Immature natural killer cell (primary cell): ENCODE results near the gene LEP. TPM values are rescaled to one million over a fixed set of nuclear protein-coding genes. Genes with fewer than 3 reads are reported as not detected.

ENCODE experiments used
- DNase-seq, 3 donors: peaks; one replicate each; pipeline ENCODE4 v3.0.0; 2022; ENCODE audit warnings: mixed read lengths in 1 of 3
- H3K27ac Mint-ChIP-seq, 6 donors: one replicate each; pipeline ENCODE4 v1.8.0; 2020; ENCODE audit warnings: mixed read lengths in 6 of 6, mild to moderate bottlenecking in 5 of 6, inconsistent platforms in 4 of 6, moderate library complexity in 3 of 6
- H3K27me3 Mint-ChIP-seq, 3 donors: one replicate each; pipeline ENCODE4 v1.8.0; 2020 to 2021; ENCODE audit warnings: low read depth in 3 of 3, mild to moderate bottlenecking in 3 of 3, mixed read lengths in 3 of 3, moderate library complexity in 3 of 3, inconsistent platforms in 1 of 3
- H3K36me3 Mint-ChIP-seq, 3 donors: one replicate each; pipeline ENCODE4 v1.8.0; 2020; ENCODE audit warnings: mixed read lengths in 3 of 3, inconsistent platforms in 2 of 3, mild to moderate bottlenecking in 2 of 3
- H3K4me1 Mint-ChIP-seq, 2 donors: one replicate each; pipeline ENCODE4 v1.8.0; 2020; ENCODE audit warnings: inconsistent platforms in 2 of 2, mild to moderate bottlenecking in 2 of 2, mixed read lengths in 2 of 2, moderate library complexity in 1 of 2
- H3K4me3 Mint-ChIP-seq, 5 donors: one replicate each; pipeline ENCODE4 v1.8.0; 2020; ENCODE audit warnings: mild to moderate bottlenecking in 5 of 5, mixed read lengths in 5 of 5, inconsistent platforms in 3 of 5, moderate library complexity in 3 of 5
- H3K9me3 Mint-ChIP-seq, 6 donors: one replicate each; pipeline ENCODE4 v1.8.0; 2020; ENCODE audit warnings: mild to moderate bottlenecking in 6 of 6, mixed read lengths in 6 of 6, inconsistent platforms in 4 of 6, moderate library complexity in 3 of 6
- polyA plus RNA-seq, 3 donors: library from polyadenylated mRNA; unstranded; fragments of 300-500 nt; fragmentation: Illumina TruSeq; gene quantifications; one replicate each; pipeline ENCODE4 v1.2.3, GENCODE V29; 2021

The LEP gene
- not detected for polyA plus RNA-seq

GRCh38 chr7:128240696-128241386 lies at the start of gene LEP:
LEP (plus strand) TSS chr7:128241278; CDS start chr7:128252019, 10,741 bp downstream.
- no peak for DNase-seq
- peaks cover 15 to 18% of the 10 kb centered on the region in 2 donors for H3K4me1 Mint-ChIP-seq
- H3K36me3 Mint-ChIP-seq: peaks cover 0 to 7% (median 4%) of the 10 kb centered on the region in 3 donors
- H3K9me3 Mint-ChIP-seq: peaks cover 6 to 17% (median 14%) of the 10 kb centered on the region in 6 donors
- no peak within 1 kb of the TSS for H3K4me3 Mint-ChIP-seq
- no peak within 1 kb of the TSS for H3K27ac Mint-ChIP-seq
- H3K27me3 Mint-ChIP-seq: peaks cover 6 to 10% (median 8%) of the 10 kb centered on the region in 3 donors

DNA sequence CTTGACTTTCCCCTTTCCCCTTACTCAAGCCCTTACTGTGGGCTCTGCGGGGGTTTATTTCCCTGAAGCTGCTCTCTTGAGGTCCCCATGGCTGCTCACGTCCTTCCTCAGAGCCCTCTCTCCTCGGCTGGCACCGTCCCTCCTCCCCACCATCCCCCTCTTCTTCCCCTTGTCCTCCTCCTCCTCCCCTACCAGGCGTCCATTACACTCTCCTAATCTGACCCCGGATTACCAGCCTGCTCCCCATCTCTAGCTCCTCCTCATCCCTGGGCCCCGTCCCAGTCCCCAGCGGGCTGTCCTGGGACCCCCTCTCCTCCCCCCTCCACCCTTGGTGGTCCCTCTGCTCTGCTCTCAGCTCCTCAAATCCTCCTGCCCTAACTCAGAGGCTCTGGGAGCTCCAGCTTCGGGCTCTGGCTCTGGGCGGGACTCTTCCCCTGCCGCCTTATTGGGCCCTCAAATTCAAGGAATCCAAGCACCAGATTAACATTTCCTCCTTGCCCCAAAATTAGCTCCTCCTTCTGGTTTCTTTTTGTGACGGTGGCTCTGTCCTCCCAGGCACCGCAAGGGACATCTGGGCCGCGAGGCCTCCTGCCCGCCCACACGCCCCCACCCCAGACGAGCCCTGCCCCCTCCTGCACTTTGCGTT lies 48.5 kb upstream of the LEP start:
- peaks cover 13 to 35% (median 17%) of the 10 kb centered on the region in 6 donors for H3K9me3 Mint-ChIP-seq
- no peak overlapping the region for H3K4me3 Mint-ChIP-seq
- H3K27ac Mint-ChIP-seq: no peak overlapping the region
- DNase-seq: no peak
- peaks cover 3 to 19% (median 6%) of the 10 kb centered on the region in 3 donors for H3K27me3 Mint-ChIP-seq
- no peaks in the 10 kb centered on the region for H3K4me1 Mint-ChIP-seq
- peaks cover 9 to 11% (median 10%) of the 10 kb centered on the region in 3 donors for H3K36me3 Mint-ChIP-seq

GRCh38 chr7:128194533-128195282 lies 46.4 kb upstream of the LEP start:
- Mint-ChIP-seq H3K27ac (no peak overlapping the region), H3K36me3 (peaks cover 9 to 11% (median 10%) of the 10 kb centered on the region in 3 donors), H3K9me3 (peaks cover 13 to 35% (median 17%) of the 10 kb centered on the region in 6 donors), H3K27me3 (peaks cover 3 to 15% (median 7%) of the 10 kb centered on the region in 3 donors), H3K4me3 (no peak overlapping the region), H3K4me1 (no peaks in the 10 kb centered on the region)
- no peak for DNase-seq

DNA sequence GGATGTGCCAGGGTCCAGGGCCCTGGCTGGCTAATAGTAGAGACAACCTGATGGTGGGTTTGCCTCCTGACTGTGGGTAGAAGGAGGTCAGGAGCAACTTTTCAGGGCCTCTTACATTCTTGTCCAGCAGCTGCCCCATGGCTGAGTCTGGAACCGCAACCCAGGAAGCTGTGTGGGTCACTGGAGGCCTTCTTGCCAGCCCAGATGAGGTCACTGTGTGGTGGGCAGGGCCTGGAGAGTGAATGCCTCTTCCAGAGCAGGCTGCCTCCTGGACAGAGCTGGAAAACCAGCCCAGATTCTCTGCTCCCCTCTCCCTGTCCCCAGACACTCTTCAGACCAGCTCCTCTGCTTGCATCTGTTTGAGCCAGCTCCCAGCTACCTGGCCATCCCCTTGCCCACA lies 43.5 kb upstream of the LEP start:
- Mint-ChIP-seq H3K27ac (no peak overlapping the region), H3K4me3 (no peak overlapping the region), H3K9me3 (peaks cover 14 to 35% (median 17%) of the 10 kb centered on the region in 6 donors), H3K4me1 (peaks cover 16 to 20% of the 10 kb centered on the region in 2 donors), H3K27me3 (peaks cover 7 to 16% (median 12%) of the 10 kb centered on the region in 3 donors), H3K36me3 (peaks cover 9 to 11% (median 10%) of the 10 kb centered on the region in 3 donors)
- DNase-seq: no peak

DNA sequence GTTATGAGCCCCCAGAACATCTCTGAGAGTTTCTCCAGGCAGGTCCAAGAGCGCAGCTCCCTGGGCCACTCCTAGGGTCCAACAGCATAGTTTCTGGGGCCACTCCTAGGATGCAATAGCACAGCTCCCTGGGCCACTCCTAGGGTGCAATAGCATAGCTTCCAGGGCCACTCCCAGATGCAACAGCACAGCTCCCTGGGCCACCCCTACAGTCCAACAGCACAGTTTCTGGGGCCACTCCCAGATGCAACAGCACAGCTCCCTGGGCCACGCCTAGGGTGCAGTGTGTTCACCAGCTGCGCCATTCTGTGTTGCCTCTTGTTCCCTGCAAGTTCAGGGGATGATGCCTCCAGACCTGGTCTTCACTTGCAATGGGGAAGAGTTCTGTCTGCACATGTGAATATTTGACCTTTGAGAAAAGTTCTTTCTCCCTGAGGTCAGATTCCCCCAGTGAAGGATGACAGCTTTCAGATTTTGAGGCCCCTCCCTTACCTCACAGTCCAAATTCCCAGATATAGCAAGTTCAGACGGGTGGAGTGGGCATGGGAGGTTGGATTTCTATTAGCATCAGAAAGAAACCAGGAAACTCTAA lies 43.0 kb upstream of the LEP start:
- Mint-ChIP-seq H3K9me3 (peaks cover 14 to 35% (median 17%) of the 10 kb centered on the region in 6 donors), H3K4me1 (peaks cover 16 to 20% of the 10 kb centered on the region in 2 donors), H3K27me3 (peaks cover 8 to 18% (median 12%) of the 10 kb centered on the region in 3 donors), H3K27ac (no peak overlapping the region), H3K4me3 (no peak overlapping the region), H3K36me3 (peaks cover 9 to 11% (median 10%) of the 10 kb centered on the region in 3 donors)
- DNase-seq: no peak

DNA sequence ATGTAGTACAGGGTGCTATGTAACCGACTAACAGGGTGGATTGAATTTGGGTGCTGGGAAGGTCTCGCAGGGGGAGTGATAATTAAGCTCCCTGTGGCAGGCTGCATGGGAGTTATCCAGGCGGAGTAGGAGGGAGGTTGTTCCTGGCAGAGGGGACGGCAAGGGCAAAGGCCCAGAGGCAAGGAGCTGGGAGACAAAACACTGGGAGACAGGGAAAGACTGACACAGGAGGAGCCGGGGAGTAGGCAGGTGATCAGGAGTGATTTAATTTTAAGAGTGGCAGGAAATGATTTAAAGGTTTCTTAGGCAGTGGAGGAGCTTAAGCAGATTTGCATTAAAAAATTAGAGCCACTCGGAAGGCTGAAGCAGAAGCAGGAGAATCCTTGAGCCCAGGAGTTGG lies 40.7 kb upstream of the LEP start:
- Mint-ChIP-seq H3K27me3 (peaks cover 14 to 21% (median 14%) of the 10 kb centered on the region in 3 donors), H3K9me3 (peaks cover 2 to 15% (median 3%) of the 10 kb centered on the region in 6 donors), H3K36me3 (peaks cover 0 to 3% (median 0%) of the 10 kb centered on the region in 3 donors), H3K4me1 (peaks cover 16 to 20% of the 10 kb centered on the region in 2 donors), H3K27ac (no peak overlapping the region), H3K4me3 (peak overlapping the region; percentile 13 to 81 (median 67))
- no peak for DNase-seq

- Mint-ChIP-seq H3K4me1 (peaks cover 16 to 20% of the 10 kb centered on the region in 2 donors), H3K27ac (no peak overlapping the region), H3K4me3 (peak overlapping the region; percentile 74 to 86 (median 80)), H3K36me3 (peaks cover 0 to 4% (median 0%) of the 10 kb centered on the region in 3 donors), H3K9me3 (peaks cover 0 to 7% (median 1%) of the 10 kb centered on the region in 6 donors), H3K27me3 (peaks cover 15 to 21% (median 15%) of the 10 kb centered on the region in 3 donors)
- DNase-seq: no peak
Observed at GRCh38 chr7:128201067-128201689, 39.9 kb upstream of the LEP start.

DNA sequence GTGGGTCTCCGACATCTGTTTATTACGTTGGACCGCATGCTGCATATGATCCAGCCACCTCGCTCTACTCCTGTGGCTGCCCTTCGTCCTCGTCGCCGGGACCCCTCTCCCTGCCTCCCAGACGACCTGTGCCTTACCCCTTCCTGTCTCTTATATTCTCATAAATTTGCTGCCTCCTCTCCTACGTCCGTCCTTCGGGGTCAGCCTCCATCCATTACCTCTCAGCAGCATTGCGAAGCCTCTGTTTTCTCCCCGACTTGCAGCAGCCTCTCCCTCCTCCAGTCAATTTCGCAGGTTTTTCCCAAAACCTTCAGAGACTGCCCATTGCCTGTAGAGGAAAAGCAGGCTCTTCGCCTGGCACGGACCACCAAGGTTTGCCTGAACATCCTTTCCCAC lies 39.4 kb upstream of the LEP start:
- H3K4me1 Mint-ChIP-seq: peaks cover 16 to 20% of the 10 kb centered on the region in 2 donors
- peaks cover 15 to 21% (median 15%) of the 10 kb centered on the region in 3 donors for H3K27me3 Mint-ChIP-seq
- H3K36me3 Mint-ChIP-seq: peaks cover 0 to 4% (median 0%) of the 10 kb centered on the region in 3 donors
- no peak for DNase-seq
- peaks cover 0 to 2% (median 0%) of the 10 kb centered on the region in 6 donors for H3K9me3 Mint-ChIP-seq
- no peak overlapping the region for H3K27ac Mint-ChIP-seq
- H3K4me3 Mint-ChIP-seq: peak overlapping the region; percentile 74 to 86 (median 80)

DNA sequence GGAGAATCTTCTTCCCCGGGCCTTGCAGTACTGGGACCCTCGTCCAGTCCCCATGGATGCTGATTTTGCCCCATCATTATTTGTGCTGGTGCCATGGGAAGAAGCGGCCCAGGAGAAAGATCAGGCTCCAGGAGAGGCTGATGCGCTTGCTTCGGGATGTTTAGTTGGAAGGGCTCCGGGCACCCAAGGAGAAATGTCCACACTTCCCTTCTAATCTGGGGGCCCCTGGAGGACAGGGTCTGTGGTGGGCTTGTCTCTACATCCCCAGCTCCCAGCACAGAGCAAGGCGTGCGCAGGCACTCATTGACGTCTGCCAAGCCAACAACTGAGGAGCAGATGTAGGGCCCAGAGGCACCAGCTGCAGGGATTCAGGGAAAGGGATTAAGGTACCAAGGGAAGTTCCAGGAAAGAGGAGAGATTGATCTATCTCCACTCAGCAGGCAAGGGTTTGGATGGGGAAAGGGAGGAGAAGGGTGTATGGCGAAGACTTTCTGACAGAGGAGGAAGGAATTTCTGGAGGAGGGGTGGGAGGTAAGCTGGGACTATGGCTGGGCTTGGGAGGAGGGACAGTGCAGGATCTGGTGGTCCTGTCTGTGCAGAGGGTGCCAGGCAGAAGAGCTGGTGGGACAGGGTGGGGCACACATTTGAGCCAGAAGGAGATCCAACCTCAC lies 38.7 kb upstream of the LEP start:
- H3K4me1 Mint-ChIP-seq: peaks cover 16 to 20% of the 10 kb centered on the region in 2 donors
- no peak for DNase-seq
- H3K27me3 Mint-ChIP-seq: peaks cover 15 to 21% (median 18%) of the 10 kb centered on the region in 3 donors
- peaks cover 0 to 2% (median 0%) of the 10 kb centered on the region in 6 donors for H3K9me3 Mint-ChIP-seq
- peak overlapping the region; percentile 74 to 86 (median 80) for H3K4me3 Mint-ChIP-seq
- H3K36me3 Mint-ChIP-seq: peaks cover 0 to 4% (median 0%) of the 10 kb centered on the region in 3 donors
- H3K27ac Mint-ChIP-seq: no peak overlapping the region

DNA sequence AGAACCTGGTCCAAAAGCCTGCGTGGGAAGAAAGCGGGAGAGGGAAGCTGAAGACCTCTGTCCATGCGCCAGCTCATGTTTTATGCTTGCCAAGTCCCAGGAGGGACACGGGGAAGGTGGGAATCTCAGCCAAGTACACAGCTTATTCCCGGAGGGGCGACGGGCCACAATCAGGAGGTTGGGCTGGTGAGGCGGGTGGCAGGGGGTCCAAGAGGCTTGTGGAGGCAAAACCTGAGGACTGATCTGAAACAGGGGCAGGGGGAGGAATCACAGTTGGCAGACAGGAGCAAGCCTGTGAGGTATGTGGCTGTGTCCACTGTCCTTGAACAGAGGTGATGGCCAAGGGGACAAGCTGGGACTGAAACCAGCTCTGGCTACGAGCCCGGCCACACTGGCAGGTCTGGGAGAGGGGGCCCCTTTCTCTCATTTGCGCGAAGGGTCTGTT lies 38.0 kb upstream of the LEP start:
- Mint-ChIP-seq H3K36me3 (peaks cover 0 to 4% (median 0%) of the 10 kb centered on the region in 3 donors), H3K27ac (no peak overlapping the region), H3K27me3 (peaks cover 15 to 18% (median 18%) of the 10 kb centered on the region in 3 donors), H3K4me3 (no peak overlapping the region), H3K9me3 (peaks cover 0 to 2% (median 0%) of the 10 kb centered on the region in 6 donors), H3K4me1 (peaks cover 16 to 20% of the 10 kb centered on the region in 2 donors)
- no peak for DNase-seq

- H3K27me3 Mint-ChIP-seq: peaks cover 15 to 18% (median 18%) of the 10 kb centered on the region in 3 donors
- H3K27ac Mint-ChIP-seq: no peak overlapping the region
- H3K4me1 Mint-ChIP-seq: peaks cover 16 to 20% of the 10 kb centered on the region in 2 donors
- H3K36me3 Mint-ChIP-seq: peaks cover 0 to 4% (median 0%) of the 10 kb centered on the region in 3 donors
- DNase-seq: no peak
- peaks cover 0 to 2% (median 0%) of the 10 kb centered on the region in 6 donors for H3K9me3 Mint-ChIP-seq
- H3K4me3 Mint-ChIP-seq: no peak overlapping the region
Observed at GRCh38 chr7:128203710-128204214, 37.3 kb upstream of the LEP start.

DNA sequence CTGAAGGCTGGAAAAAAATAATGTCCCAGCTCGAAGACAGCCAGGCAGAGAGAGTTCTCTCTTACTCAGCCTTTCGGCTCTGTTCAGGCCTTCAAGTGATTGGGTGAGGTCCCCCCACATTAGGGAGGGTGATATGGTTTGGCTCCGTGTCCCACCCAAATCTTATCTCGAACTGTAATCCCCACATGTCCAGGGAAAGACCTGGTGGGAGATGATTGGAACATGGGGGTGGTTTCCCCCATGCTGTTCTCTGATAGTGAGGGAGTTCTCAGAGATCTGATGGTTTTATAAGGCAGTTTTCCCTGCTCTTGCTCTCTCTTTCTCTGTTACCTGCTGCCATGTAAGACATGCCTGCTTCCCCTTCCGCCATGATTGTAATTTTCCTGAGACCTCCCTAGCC lies 36.6 kb upstream of the LEP start:
- Mint-ChIP-seq H3K9me3 (peaks cover 0 to 2% (median 0%) of the 10 kb centered on the region in 6 donors), H3K4me3 (no peak overlapping the region)

More for the DNA sequence above, 36.6 kb upstream of the LEP start:
- H3K36me3 Mint-ChIP-seq: peaks cover 0 to 4% (median 0%) of the 10 kb centered on the region in 3 donors
- no peak for DNase-seq
- H3K27ac Mint-ChIP-seq: no peak overlapping the region
- H3K4me1 Mint-ChIP-seq: peaks cover 16 to 20% of the 10 kb centered on the region in 2 donors
- peaks cover 15 to 18% (median 18%) of the 10 kb centered on the region in 3 donors for H3K27me3 Mint-ChIP-seq
